GM21723 (cell line): Measurements from ENCODE around the gene SPINT1.

Experiments used
- ATAC-seq: cut with Tn5 transposase; IDR thresholded peaks from one replicate; pipeline ENCODE4 v1.9.1; 2021; ENCODE audit warnings: mild to moderate bottlenecking, moderate library complexity; ENCODE audit not compliant: unreplicated experiment

Gene SPINT1

DNA sequence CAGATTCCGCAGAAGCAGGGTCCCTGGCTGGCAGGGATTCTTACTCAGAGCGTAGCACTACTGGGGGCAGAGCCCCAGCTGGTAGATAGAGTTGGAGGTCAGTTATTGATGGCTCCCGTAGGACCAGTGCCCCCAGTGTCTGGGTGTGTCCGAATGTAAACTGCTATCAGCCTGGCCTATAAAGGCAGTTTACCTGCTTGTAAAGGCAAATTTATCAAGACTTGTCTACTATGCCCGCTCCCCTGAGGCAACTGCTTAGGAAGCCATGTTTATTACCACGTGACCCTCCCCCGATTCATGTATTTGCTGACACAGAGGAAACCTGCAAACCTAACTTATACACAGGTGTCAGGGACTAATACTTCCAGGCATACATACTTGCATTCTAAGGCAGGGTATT is 14.7 kb upstream of the SPINT1 start:
- ATAC-seq, result no peak

GRCh38 chr15:40830884-40831283 is 13.0 kb upstream of the SPINT1 start:
- no peak for ATAC-seq

DNA sequence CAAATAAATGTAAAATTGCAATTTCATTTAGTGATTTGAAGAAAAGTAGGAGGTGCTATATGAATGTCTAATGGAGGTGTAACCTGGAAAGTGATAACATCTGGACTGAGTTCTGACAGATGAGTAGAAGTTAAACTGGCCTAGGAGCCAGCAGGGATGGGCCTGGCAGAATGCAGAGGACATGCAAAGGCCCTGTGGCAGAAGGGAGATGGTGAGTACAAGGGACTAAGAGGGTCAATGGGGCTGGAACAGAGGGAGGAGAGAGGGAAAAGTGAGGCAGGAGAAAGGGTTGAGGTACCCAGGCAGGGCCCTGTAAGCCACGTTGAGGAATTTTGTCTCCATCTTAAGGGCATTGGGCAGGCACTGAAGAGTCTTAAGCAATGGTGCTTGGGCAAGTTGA is 12.0 kb upstream of the SPINT1 start:
- no peak for ATAC-seq

DNA sequence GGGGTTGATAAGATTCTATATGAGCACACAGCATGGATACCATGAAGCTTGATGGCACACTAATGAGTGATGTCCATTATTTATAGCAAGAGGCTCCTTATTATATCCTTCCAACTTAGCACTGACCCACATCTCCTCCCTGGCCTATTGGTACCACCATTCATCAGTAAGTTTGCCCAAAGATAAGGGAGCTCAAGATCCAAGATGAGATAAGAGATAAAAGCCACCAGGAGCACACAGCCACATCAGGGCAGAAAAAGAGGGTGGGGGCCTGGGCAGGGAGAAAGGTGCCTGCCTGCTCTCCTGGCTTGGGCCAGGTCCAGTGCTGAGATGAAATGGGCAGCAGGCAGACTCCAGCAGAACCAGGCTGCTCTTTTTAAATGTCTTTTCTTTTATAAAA is 10.9 kb upstream of the SPINT1 start:
- ATAC-seq, result no peak

DNA sequence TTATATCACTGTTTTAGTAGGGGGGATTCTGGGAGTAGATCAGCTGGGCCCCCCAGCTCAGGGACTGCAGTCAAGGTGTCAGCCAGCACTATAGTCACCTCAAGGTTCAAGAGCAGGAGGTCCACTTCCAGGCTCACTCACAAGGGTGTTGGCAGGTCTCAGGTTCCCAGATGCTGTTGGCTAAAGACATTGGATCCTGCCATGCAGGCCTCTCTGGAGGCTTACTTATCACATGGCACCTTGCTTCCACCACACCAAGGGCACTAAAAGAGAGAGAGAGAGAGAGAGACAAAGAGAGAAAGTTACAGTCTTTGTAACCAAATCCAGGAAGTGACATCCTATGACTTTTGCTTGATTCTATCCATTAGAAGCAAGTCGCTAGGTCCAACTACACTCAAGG is 7.8 kb upstream of the SPINT1 start:
- no peak for ATAC-seq

DNA sequence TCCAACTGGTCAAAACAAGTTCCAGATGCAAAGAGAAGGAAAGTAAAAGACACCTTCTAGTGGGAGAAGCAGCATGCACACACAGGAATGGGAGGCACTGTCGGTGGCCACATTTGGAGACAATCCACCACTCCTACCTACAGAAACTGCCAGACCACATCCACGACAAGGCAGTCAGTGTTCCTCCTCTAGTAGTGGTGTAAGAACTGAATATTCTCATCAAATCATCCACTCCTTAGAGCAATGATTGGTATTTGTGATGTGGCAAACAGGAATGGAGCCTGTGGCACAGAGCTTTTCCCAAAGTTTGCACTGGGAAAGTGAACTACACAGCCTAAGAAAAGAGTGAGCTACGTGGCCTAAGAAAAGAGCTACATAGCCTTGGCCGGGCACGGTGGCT is 5.1 kb upstream of the SPINT1 start:
- ATAC-seq, result no peak

- ATAC-seq, result no peak
Measured at GRCh38 chr15:40841741-40842140, 2.1 kb upstream of the SPINT1 start.

DNA sequence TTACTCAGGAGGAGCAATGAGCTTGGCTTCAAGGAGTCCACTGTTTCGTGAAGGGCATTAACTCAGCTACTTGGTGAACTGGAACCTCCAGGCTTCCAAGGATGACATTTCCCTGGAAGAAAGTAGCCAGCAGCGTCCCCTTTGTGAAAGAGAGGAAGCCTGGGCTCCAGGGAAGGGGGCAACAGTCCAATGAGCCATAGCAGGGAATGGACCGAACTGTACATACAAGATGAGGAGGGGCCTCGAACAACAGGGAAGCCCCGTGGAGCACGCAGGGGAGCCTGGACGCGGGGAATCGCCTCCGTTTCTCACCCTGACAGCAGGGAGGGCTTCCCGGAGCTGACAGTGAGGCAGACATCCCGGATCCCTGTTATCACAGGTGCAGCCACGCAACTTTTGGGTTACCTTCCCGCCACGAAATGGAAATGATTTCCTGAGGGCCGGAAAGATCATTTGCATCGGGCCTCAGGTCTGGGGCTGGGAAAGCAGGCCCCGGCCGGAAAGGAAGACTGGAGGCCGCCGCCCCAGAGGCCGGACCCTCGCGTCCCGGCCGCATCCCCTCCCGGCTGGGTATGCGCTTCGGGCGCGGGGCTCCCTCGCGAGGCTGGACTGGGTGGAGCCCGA is 475 bp upstream of the SPINT1 start:
- ATAC-seq, result no peak

DNA sequence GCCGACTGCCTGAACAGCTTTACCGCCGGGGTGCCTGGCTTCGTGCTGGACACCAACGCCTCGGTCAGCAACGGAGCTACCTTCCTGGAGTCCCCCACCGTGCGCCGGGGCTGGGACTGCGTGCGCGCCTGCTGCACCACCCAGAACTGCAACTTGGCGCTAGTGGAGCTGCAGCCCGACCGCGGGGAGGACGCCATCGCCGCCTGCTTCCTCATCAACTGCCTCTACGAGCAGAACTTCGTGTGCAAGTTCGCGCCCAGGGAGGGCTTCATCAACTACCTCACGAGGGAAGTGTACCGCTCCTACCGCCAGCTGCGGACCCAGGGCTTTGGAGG is 815 bp downstream of the SPINT1 start:
- ATAC-seq, result no peak

GRCh38 chr15:40845036-40845435 is 1.2 kb downstream of the SPINT1 start:
- ATAC-seq, result no peak

- ATAC-seq, result no peak
Measured at GRCh38 chr15:40845511-40846284, 1.9 kb downstream of the SPINT1 start.

DNA sequence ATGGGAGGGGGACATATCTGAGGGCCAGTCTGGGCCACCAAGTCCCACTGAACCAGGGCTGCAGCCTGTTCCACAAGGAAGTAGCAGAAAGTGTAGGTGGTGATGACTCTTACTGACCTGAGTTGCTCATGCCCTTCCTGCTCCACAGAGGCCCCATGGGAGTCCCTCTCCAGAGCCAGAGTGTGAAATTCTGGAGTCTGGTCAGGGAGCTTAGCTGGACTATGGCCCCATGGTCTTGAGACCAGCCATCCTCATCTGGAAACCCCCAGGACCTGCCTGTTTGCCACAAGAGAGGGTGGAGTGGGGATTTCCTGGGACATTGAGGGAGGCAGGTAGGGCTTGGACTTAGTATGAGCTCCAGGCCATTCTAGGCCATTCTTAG is 3.0 kb downstream of the SPINT1 start:
- ATAC-seq, result no peak

DNA sequence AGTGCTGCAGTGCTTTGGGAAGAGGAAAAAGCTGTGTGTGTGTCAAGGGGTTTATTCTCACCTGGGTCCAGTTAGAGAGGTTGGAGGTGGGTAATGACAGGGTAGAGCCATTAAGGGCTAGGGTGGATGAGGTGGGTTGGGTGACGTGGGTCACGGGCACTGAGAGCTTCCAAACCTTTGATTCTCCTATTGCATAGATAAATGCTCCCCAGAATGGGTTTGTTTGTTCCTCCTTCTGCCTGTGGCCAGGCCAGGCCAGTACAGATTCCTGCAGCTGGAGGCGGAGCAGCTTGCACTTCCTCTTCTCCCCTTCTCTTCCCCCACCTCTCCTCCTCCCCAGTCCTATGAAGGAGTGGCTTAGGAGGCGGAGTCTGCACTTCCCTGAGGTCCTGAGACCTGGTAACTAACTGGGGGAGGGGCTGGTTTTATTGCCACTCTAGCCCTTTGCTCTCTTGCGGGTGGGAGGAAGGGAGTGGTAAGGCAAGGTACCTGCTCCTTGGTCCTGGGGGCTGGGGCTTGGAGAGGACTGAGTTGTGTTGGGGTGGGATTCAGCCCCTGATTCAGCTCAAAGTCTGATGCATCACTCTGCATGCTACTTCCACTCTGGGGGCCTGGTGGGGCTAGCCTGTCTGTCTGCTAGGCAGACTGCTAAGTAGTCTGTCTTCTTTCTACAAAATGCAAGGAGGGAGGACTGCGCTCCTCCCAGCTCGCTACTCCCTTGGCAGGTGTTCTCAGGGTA is 3.5 kb downstream of the SPINT1 start:
- peak; percentile 67 for ATAC-seq

DNA sequence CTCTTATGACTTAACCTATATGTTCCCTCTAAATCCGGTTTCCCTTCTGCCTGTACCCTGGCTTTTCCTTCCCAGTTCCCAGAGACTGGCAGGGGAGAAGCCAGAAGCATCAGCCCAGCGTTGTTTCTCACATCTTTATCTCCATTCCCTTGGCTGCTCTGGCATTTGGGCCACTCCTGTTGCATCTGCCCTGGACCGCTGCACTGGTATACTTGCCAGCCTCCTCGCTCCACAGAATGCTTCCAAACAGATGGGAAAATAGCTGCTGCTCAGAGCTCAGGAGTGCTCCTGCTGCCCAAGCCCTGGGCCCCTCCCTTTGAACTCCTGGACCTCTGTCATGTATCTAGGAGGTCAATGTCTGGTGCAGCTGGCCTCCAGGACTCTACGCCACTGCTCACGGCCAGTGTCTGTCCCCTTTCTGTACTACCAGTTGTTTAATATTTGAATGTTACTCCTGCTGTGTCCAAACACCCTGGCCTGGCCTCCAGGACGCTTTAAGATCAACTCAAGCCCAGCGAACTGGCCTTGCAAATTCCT is 6.8 kb downstream of the SPINT1 start:
- ATAC-seq, result no peak

- no peak for ATAC-seq
Measured at GRCh38 chr15:40852529-40852928, 8.7 kb downstream of the SPINT1 start.

DNA sequence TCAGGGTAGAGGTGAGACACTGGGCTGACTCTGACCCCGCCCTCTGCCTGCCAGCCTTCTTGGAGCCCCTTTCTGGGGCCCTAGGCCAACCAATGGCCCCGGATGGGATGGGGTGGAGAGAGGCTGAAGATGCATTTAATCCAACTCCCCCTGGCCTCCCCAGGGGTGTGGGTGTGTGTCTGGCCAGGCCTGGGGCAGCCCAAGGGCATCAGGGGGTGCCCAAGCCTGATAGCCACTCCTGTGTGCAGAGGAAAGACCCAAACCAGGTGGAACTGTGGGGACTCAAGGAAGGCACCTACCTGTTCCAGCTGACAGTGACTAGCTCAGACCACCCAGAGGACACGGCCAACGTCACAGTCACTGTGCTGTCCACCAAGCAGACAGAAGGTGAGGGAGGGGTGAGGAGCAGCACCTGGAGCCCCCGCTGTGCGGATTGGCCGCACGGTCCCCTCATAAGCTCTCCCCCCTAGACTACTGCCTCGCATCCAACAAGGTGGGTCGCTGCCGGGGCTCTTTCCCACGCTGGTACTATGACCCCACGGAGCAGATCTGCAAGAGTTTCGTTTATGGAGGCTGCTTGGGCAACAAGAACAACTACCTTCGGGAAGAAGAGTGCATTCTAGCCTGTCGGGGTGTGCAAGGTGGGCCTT is 9.5 kb downstream of the SPINT1 start:
- ATAC-seq, result no peak

DNA sequence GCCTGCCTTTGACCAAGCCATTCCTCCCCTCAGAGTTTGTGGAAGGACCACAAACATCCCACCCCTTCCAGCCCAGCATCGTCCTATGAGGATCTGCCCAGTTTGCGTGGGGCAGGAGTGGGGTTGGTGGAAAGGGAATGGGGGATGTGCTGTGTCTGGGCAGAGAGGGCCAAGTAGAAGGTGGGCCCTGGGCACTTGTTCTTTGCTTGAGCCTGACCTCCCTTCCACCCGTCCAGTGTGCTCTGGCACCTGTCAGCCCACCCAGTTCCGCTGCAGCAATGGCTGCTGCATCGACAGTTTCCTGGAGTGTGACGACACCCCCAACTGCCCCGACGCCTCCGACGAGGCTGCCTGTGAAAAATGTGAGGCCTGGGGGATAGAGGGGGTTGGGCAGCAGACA is 10.3 kb downstream of the SPINT1 start:
- no peak for ATAC-seq

GRCh38 chr15:40855706-40856234 is 11.9 kb downstream of the SPINT1 start:
- no peak for ATAC-seq

GRCh38 chr15:40856746-40857145 is 12.9 kb downstream of the SPINT1 start:
- no peak for ATAC-seq

DNA sequence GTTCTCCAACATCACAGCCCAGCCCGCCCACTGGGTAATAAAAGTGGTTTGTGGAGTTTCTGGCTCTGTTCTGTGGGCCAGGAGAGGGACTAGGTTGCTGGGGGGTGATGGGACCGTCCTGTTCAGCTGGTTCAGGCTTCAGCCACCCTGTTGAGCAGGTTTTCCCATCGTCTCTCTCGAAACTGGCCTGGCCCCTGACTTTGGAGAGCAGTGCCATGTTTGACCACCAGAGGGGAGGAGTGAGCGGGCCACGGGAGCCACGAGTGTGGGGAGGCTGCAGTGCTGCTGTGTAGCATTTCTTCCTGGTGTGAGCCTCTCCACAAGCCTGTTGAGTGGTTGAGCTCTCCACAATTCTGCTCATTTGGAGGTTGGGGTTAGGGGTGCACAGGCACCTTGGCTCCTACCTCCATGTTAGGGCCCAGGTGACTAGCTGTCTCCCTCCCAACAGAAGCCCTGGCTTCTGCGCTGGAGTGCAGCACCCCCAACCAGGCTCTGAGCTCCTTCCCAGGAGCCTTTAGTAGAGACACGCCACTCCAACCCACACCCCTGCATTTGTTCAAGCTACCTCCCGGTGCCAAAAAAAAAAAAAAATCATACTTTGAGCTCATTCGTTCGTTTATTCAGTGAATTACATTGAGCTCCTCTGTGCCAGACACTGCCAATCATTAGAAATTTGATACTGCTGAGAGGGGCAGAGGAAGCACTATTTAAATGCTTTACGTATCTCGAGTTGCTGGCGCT is 13.9 kb downstream of the SPINT1 start:
- ATAC-seq, result peak; percentile 61

GRCh38 chr15:40858706-40859105 is 14.9 kb downstream of the SPINT1 start:
- no peak for ATAC-seq
